Thyroid gland (tissue), 4 donors: ENCODE data around the gene CASP10. TPM values are rescaled to one million over a fixed set of nuclear protein-coding genes. Genes with fewer than 3 reads are reported as not detected.
A peak's percentile ranks its signal among the peaks of the same experiment; 100 is the strongest.

Experiments used
- DNase-seq, 2 donors: peaks; one replicate each; pipeline ENCODE4 v3.0.0-alpha.2; 2019
- H3K27ac ChIP-seq, 3 donors: fragments of 200-600 bp; sonication (generic); 1 replicate in 2 of 3; 2 replicates in 1 of 3; pipeline ENCODE4 v1.5.1; 2016 to 2019; ENCODE audit warnings: mild to moderate bottlenecking in 1 of 3, moderate library complexity in 1 of 3
- H3K27me3 ChIP-seq: fragments of 200-600 bp; sonication (generic); one replicate; pipeline ENCODE4 v1.5.1; 2019
- H3K36me3 ChIP-seq, 2 donors: fragments of 200-600 bp; sonication (generic); one replicate each; pipeline ENCODE4 v1.5.1; 2016 to 2019
- H3K4me1 ChIP-seq, 2 donors: fragments of 200-600 bp; sonication (generic); one replicate each; pipeline ENCODE4 v1.5.1; 2017 to 2019
- H3K4me3 ChIP-seq, 3 donors: fragments of 200-600 bp; sonication (generic); replicated peaks in 1 of 3; 1 replicate in 2 of 3; 2 replicates in 1 of 3; pipeline ENCODE4 v1.5.1; 2016; ENCODE audit warnings: mild to moderate bottlenecking in 1 of 3
- H3K9me3 ChIP-seq: fragments of 200-600 bp; sonication (generic); one replicate; pipeline ENCODE4 v1.5.1; 2017
- POLR2A ChIP-seq, 2 donors: fragments of 450-650 bp; IDR thresholded peaks; one replicate each; pipeline ENCODE4 v1.6.1; 2017; ENCODE audit warnings: antibody characterized with exemption in 2 of 2, mild to moderate bottlenecking in 2 of 2, moderate library complexity in 1 of 2
- WGBS, 2 donors: methylation state at CpG; one replicate each; pipeline ENCODE4 v1.1.5; 2017; 5-methylcytosine and 5-hydroxymethylcytosine counted together
- intact Hi-C: fragments of 100-400 bp; cut with DNase I; formaldehyde crosslinking; loops from one replicate; pipeline ENCODE4 v1.15.1; 2023
- total RNA-seq, 4 donors: library from RNA; depleted of rRNA; stranded (reverse); fragments of >200 nt; gene quantifications; one replicate each; pipeline ENCODE4 v1.2.3, GENCODE V29; 2016
- TF ChIP-seq, protein P1 (sequence below), 6 experiments: fragments of 200-600 bp in 3 of 6; fragments of 450-650 bp in 3 of 6; sonication (generic) in 3 of 6; IDR thresholded peaks; one replicate each; pipeline ENCODE4 v1.5.1; 2016 to 2019; ENCODE audit warnings: antibody characterized with exemption in 6 of 6, mild to moderate bottlenecking in 2 of 6, inconsistent platforms in 1 of 6, moderate library complexity in 1 of 6

Gene CASP10
- total RNA-seq, 4 donors from 2014 or later, result 12.4 to 23.0 (median 20.0) TPM

DNA sequence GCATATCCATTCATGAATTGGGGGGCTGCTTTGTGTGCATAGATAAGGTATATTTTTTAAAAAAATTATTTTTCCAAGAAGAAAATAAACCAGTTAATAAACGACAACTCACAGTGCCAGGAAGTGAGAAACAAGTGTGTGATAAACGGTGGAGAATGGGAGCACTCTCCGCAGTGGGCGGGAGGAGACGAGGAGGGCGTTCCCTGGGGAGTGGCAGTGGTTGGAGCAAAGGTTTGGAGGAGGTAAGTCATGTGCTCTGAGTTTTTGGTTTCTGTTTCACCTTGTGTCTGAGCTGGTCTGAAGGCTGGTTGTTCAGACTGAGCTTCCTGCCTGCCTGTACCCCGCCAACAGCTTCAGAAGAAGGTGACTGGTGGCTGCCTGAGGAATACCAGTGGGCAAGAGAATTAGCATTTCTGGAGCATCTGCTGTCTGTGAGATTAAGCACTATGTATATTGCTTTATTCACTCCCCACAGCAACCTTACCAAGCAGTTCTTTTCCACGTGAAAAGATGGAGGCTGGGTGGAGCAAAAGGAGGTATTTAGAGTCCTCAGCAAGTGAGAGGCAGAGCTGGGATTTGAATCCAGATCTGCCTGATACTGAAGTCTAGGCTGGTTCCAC is 50.4 kb downstream of the CASP10 start:
- Histone ChIP-seq H3K27me3 (no peaks in the 10 kb centered on the region), H3K27ac (peak overlapping the region in 1 of 3 donors; percentile 24), H3K4me3 (no peak overlapping the region), H3K4me1 (peaks cover 8% of the 10 kb centered on the region in 2 donors), H3K36me3 (no peaks in the 10 kb centered on the region), H3K9me3 (no peaks in the 10 kb centered on the region)
- DNase-seq, result peak; percentile 47 to 60
- TF ChIP-seq, protein P1, sequence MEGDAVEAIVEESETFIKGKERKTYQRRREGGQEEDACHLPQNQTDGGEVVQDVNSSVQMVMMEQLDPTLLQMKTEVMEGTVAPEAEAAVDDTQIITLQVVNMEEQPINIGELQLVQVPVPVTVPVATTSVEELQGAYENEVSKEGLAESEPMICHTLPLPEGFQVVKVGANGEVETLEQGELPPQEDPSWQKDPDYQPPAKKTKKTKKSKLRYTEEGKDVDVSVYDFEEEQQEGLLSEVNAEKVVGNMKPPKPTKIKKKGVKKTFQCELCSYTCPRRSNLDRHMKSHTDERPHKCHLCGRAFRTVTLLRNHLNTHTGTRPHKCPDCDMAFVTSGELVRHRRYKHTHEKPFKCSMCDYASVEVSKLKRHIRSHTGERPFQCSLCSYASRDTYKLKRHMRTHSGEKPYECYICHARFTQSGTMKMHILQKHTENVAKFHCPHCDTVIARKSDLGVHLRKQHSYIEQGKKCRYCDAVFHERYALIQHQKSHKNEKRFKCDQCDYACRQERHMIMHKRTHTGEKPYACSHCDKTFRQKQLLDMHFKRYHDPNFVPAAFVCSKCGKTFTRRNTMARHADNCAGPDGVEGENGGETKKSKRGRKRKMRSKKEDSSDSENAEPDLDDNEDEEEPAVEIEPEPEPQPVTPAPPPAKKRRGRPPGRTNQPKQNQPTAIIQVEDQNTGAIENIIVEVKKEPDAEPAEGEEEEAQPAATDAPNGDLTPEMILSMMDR (IDR thresholded peaks at IDR 0.05), result no peak
- TF ChIP-seq POLR2A (IDR thresholded peaks at IDR 0.05), result peak in 1 of 2 donors; percentile 42
- WGBS, 2 donors, result 48 to 68% methylated on average over 8 of the region's 8 CpGs
- intact Hi-C loops, result loop anchor here (5.0 to 10.0 kb wide), 2 partner anchors 221 to 336 kb away; partner anchors contain the start of genes STRADB and TRAK2

DNA sequence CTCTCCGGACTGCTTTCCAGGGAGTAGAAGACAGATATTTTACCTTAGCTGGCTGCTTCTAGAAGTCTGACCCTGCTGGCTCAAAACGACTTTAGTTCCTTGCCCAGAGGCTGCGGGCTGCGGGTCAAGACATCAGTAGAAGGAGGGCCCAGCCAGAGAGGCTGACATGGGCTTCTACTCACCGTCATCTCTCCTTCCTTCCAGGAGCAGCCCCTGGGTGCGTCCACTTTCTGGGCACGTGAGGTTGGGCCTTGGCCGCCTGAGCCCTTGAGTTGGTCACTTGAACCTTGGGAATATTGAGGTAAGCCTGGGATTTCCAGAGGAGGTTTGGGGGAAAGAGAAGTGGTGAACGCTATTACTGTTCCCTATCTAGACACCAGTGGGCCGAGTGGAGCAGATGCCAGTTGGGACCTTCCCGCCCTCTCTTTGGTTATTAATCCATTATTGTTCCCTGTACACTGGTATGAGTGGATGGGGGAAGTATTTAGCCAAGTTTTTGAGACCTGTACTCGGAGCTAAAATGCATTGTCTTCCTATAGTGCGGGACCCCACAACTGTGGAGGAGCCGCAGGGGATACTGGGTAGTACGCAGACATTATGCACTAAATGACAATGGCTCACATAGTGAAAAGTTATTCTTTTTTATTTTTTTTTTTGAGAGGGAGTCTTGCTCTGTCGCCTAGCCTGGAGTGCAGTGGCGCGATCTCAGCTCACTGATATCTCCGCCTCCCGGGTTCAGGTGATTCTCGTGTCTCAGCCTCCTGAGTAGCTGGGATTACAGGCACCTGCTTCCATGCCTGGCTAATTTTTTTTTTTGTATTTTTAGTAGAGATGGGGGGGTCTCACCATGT is 51.1 kb downstream of the CASP10 start:
- 82 to 92% methylated on average over 21 of the region's 21 CpGs for WGBS, 2 donors
- no peak for DNase-seq
- H3K9me3 ChIP-seq, result no peaks in the 10 kb centered on the region
- H3K36me3 ChIP-seq, result no peaks in the 10 kb centered on the region
- H3K4me3 ChIP-seq, result no peak overlapping the region
- H3K4me1 ChIP-seq, result peaks cover 8% of the 10 kb centered on the region in 2 donors
- H3K27me3 ChIP-seq, result no peaks in the 10 kb centered on the region
- intact Hi-C loops, result loop anchor here (5.0 to 10.0 kb wide), 2 partner anchors 221 to 337 kb away; partner anchors contain the start of genes STRADB and TRAK2
- H3K27ac ChIP-seq, result peak overlapping the region in 1 of 3 donors; percentile 24
- TF ChIP-seq POLR2A (IDR thresholded peaks at IDR 0.05), result no peak
- TF ChIP-seq, protein P1 (IDR thresholded peaks at IDR 0.05), result no peak

DNA sequence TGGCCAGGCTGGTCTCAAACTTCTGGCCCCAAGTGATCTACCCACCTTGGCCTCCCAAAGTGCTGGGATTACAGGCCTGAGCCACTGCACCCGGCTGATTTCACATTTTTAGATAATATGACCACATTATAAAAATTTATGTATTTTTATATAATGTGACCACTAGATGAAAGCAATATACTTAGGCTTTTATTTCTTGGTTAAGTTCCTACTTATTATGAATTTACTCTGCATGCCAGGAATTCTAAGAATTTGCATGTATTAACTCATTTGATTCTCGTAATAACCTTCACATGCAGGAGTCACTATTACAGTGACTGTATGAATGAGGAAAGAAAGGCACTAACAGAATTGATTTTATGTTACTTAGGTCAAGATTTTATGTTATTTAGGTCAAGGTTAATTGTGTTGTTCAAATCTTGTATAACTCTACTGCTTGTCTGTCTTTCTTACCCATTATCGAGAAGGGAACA is 51.8 kb downstream of the CASP10 start:
- Histone ChIP-seq H3K4me1 (peaks cover 8 to 12% of the 10 kb centered on the region in 2 donors), H3K27me3 (no peaks in the 10 kb centered on the region), H3K4me3 (no peak overlapping the region), H3K9me3 (no peaks in the 10 kb centered on the region), H3K36me3 (no peaks in the 10 kb centered on the region), H3K27ac (no peak overlapping the region)
- intact Hi-C loops, result loop anchor here (5.0 to 10.0 kb wide), 4 partner anchors 128 to 383 kb away; partner anchors contain the start of genes STRADB and TRAK2
- TF ChIP-seq, protein P1 (IDR thresholded peaks at IDR 0.05), result no peak
- TF ChIP-seq POLR2A (IDR thresholded peaks at IDR 0.05), result no peak
- no peak for DNase-seq
- WGBS, 2 donors, result 86 to 88% methylated on average over 3 of the region's 3 CpGs

DNA sequence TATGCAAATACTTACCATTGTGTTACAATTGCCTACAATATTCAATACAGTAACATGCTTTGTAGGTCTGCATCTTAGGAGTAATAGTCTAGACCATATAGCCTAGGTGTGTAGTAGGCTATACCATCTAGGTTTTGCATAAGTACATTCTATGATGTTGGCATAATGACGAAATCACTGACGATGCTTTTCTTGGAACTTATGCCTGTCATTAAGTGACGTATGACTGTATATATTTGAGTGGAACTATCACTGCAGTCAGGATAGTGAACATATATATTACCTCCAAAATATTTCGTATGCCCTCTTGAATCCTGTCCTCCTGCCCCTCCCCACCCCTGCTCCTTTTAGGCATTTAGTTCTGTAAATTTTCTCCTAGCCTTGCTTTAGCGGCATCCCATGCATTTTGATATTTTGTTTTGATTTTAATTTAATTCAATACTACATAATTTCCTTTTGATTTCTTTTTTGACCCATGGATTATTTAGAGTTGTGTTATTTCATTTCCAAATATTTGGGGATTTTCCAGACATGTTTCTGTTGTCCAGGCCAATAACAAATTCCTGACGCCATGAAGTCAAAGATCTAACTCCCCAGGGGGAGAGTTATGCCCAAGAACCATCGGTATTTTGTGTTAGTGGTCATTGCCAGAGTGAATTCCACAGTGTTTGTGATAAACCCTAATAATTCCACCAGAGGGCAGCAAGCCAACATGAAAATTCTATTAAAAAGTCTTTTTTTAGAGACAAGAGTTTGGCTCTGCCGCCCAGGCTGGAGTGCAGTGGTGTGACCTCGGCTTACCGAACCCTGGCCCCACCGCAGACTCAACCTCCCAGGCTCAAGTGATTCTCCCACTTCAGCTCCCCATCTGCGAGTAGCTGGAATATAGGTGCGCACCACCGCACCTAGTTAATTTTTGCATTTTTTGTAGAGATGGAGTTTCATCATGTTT is 53.2 kb downstream of the CASP10 start:
- DNase-seq, result peak; percentile 57 to 62
- no peak overlapping the region for H3K27ac ChIP-seq
- 29 to 38% methylated on average over 14 of the region's 14 CpGs for WGBS, 2 donors
- H3K4me1 ChIP-seq, result peaks cover 8 to 12% of the 10 kb centered on the region in 2 donors
- H3K27me3 ChIP-seq, result no peaks in the 10 kb centered on the region
- H3K36me3 ChIP-seq, result no peaks in the 10 kb centered on the region
- H3K4me3 ChIP-seq, result no peak overlapping the region
- intact Hi-C loops, result loop anchor here (5.0 to 10.0 kb wide), 3 partner anchors 126 to 381 kb away; partner anchors contain the start of genes STRADB and TRAK2
- no peak for TF ChIP-seq POLR2A (IDR thresholded peaks at IDR 0.05)
- TF ChIP-seq, protein P1 (IDR thresholded peaks at IDR 0.05), result peak; percentile 10 to 75 (median 68)
- H3K9me3 ChIP-seq, result no peaks in the 10 kb centered on the region
